Fibroblast of villous mesenchyme (primary cell): ENCODE results near the gene SLAMF1. TPM values are rescaled to one million over a fixed set of nuclear protein-coding genes. Genes with fewer than 3 reads are reported as not detected.

Experiments used
- DNase-seq: peaks from one replicate; pipeline ENCODE4 v3.0.0-alpha.2; 2010; ENCODE audit warnings: low read depth
- H3K4me3 ChIP-seq: 2 replicates; pipeline ENCODE4 v1.5.1; 2011; ENCODE audit warnings: low read depth, mild to moderate bottlenecking, low read length
- CTCF ChIP-seq: IDR thresholded peaks from 2 replicates; pipeline ENCODE4 v1.5.1; 2012; ENCODE audit warnings: low read depth, mild to moderate bottlenecking, low read length; ENCODE audit not compliant: insufficient read depth
- total RNA-seq: library from RNA; depleted of rRNA; stranded (reverse); fragments of >200 nt; gene quantifications from 2 replicates; pipeline ENCODE4 v1.2.3, GENCODE V29; 2012

SLAMF1 gene
- total RNA-seq, 1 donor = not detected

GRCh38 chr1:160624464-160624863, 22.4 kb downstream of the SLAMF1 start:
- TF ChIP-seq CTCF = no peak
- DNase-seq = no peak

GRCh38 chr1:160623862-160624261, 23.0 kb downstream of the SLAMF1 start:
- TF ChIP-seq CTCF = no peak
- no peak for DNase-seq
- no peak overlapping the region for H3K4me3 ChIP-seq

More at GRCh38 chr1:160624464-160624863, 22.4 kb downstream of the SLAMF1 start:
- no peak overlapping the region for H3K4me3 ChIP-seq

GRCh38 chr1:160623227-160623633, 23.6 kb downstream of the SLAMF1 start:
- TF ChIP-seq CTCF = no peak
- DNase-seq = no peak
- no peak overlapping the region for H3K4me3 ChIP-seq

GRCh38 chr1:160622501-160623226, 24.2 kb downstream of the SLAMF1 start:
- TF ChIP-seq CTCF = no peak
- no peak for DNase-seq
- no peak overlapping the region for H3K4me3 ChIP-seq

- H3K4me3 ChIP-seq = no peak overlapping the region
- no peak for DNase-seq
- TF ChIP-seq CTCF = no peak
Measured at GRCh38 chr1:160621633-160622413, 25.0 kb downstream of the SLAMF1 start.

- no peak for TF ChIP-seq CTCF
- DNase-seq = no peak
Measured at GRCh38 chr1:160620942-160621632, 25.8 kb downstream of the SLAMF1 start.

More at GRCh38 chr1:160620942-160621632, 25.8 kb downstream of the SLAMF1 start:
- H3K4me3 ChIP-seq = no peak overlapping the region
